ENCODE data around the gene INTS14.

Gene INTS14

GRCh38 chr15:65610871-65611718 is at the start of gene INTS14:
TSS of gene INTS14 (minus strand) at chr15:65611131. CDS start at chr15:65607380, 3,751 bp downstream.
- H3K9ac ChIP-seq (ENCODE audit: low read depth, low read length) = peak within 1 kb of the TSS; percentile 93
- H3K4me1 ChIP-seq (ENCODE audit: control insufficient read depth, insufficient read depth, low read length) = peaks cover 13% of the 10 kb centered on the region
- H3K9me3 ChIP-seq (ENCODE audit: control insufficient read depth, insufficient read depth, low read length) = no peaks in the 10 kb centered on the region
- no peaks in the 10 kb centered on the region for H3K27me3 ChIP-seq (ENCODE audit: control insufficient read depth, insufficient read depth, low read length)
- H3K4me3 ChIP-seq (ENCODE audit: low read depth, low read length) = peak within 1 kb of the TSS; percentile 84
- peaks cover 6% of the 10 kb centered on the region; the same call in 1 of the 2 replicates for H3K36me3 ChIP-seq (ENCODE audit: control insufficient read depth, insufficient read depth, low read length)
- H3K27ac ChIP-seq (ENCODE audit: low read depth, low read length) = peak within 1 kb of the TSS; percentile 90

- Histone ChIP-seq H3K36me3 (ENCODE audit: control insufficient read depth, insufficient read depth, low read length) (no peaks in the 10 kb centered on the region), H3K9ac (ENCODE audit: low read depth, low read length) (no peak overlapping the region)
Measured at GRCh38 chr15:65659502-65660052, 48.6 kb upstream of the INTS14 start.

GRCh38 chr15:65655457-65655856 is 44.5 kb upstream of the INTS14 start:
- Histone ChIP-seq H3K36me3 (ENCODE audit: control insufficient read depth, insufficient read depth, low read length) (no peaks in the 10 kb centered on the region), H3K27ac (ENCODE audit: low read depth, low read length) (no peak overlapping the region), H3K4me1 (ENCODE audit: control insufficient read depth, insufficient read depth, low read length) (no peaks in the 10 kb centered on the region), H3K4me3 (ENCODE audit: low read depth, low read length) (no peak overlapping the region), H3K27me3 (ENCODE audit: control insufficient read depth, insufficient read depth, low read length) (no peaks in the 10 kb centered on the region), H3K9me3 (ENCODE audit: control insufficient read depth, insufficient read depth, low read length) (no peaks in the 10 kb centered on the region), H3K9ac (ENCODE audit: low read depth, low read length) (no peak overlapping the region)

More at GRCh38 chr15:65659502-65660052, 48.6 kb upstream of the INTS14 start:
- no peaks in the 10 kb centered on the region for H3K27me3 ChIP-seq (ENCODE audit: control insufficient read depth, insufficient read depth, low read length)
- H3K9me3 ChIP-seq (ENCODE audit: control insufficient read depth, insufficient read depth, low read length) = no peaks in the 10 kb centered on the region
- no peak overlapping the region for H3K4me3 ChIP-seq (ENCODE audit: low read depth, low read length)
- H3K27ac ChIP-seq (ENCODE audit: low read depth, low read length) = no peak overlapping the region
- no peaks in the 10 kb centered on the region for H3K4me1 ChIP-seq (ENCODE audit: control insufficient read depth, insufficient read depth, low read length)

- no peaks in the 10 kb centered on the region for H3K36me3 ChIP-seq (ENCODE audit: control insufficient read depth, insufficient read depth, low read length)
- no peak overlapping the region for H3K4me3 ChIP-seq (ENCODE audit: low read depth, low read length)
- H3K4me1 ChIP-seq (ENCODE audit: control insufficient read depth, insufficient read depth, low read length) = no peaks in the 10 kb centered on the region
- no peak overlapping the region for H3K9ac ChIP-seq (ENCODE audit: low read depth, low read length)
- no peak overlapping the region for H3K27ac ChIP-seq (ENCODE audit: low read depth, low read length)
- no peaks in the 10 kb centered on the region for H3K27me3 ChIP-seq (ENCODE audit: control insufficient read depth, insufficient read depth, low read length)
- H3K9me3 ChIP-seq (ENCODE audit: control insufficient read depth, insufficient read depth, low read length) = no peaks in the 10 kb centered on the region
Measured at GRCh38 chr15:65655026-65655425, 44.1 kb upstream of the INTS14 start.

- Histone ChIP-seq H3K36me3 (ENCODE audit: control insufficient read depth, insufficient read depth, low read length) (no peaks in the 10 kb centered on the region), H3K9me3 (ENCODE audit: control insufficient read depth, insufficient read depth, low read length) (no peaks in the 10 kb centered on the region)
Measured at GRCh38 chr15:65653801-65654521, 43.0 kb upstream of the INTS14 start.

GRCh38 chr15:65653341-65653740 is 42.4 kb upstream of the INTS14 start:
- Histone ChIP-seq H3K36me3 (ENCODE audit: control insufficient read depth, insufficient read depth, low read length) (no peaks in the 10 kb centered on the region), H3K27ac (ENCODE audit: low read depth, low read length) (peak overlapping the region; percentile 21), H3K4me3 (ENCODE audit: low read depth, low read length) (no peak overlapping the region), H3K9me3 (ENCODE audit: control insufficient read depth, insufficient read depth, low read length) (no peaks in the 10 kb centered on the region), H3K4me1 (ENCODE audit: control insufficient read depth, insufficient read depth, low read length) (no peaks in the 10 kb centered on the region), H3K9ac (ENCODE audit: low read depth, low read length) (no peak overlapping the region), H3K27me3 (ENCODE audit: control insufficient read depth, insufficient read depth, low read length) (no peaks in the 10 kb centered on the region)

More at GRCh38 chr15:65653801-65654521, 43.0 kb upstream of the INTS14 start:
- H3K9ac ChIP-seq (ENCODE audit: low read depth, low read length) = no peak overlapping the region
- no peak overlapping the region for H3K27ac ChIP-seq (ENCODE audit: low read depth, low read length)
- no peaks in the 10 kb centered on the region for H3K27me3 ChIP-seq (ENCODE audit: control insufficient read depth, insufficient read depth, low read length)
- H3K4me3 ChIP-seq (ENCODE audit: low read depth, low read length) = no peak overlapping the region
- no peaks in the 10 kb centered on the region for H3K4me1 ChIP-seq (ENCODE audit: control insufficient read depth, insufficient read depth, low read length)

GRCh38 chr15:65651831-65652749 is 41.2 kb upstream of the INTS14 start:
- Histone ChIP-seq H3K4me1 (ENCODE audit: control insufficient read depth, insufficient read depth, low read length) (no peaks in the 10 kb centered on the region), H3K36me3 (ENCODE audit: control insufficient read depth, insufficient read depth, low read length) (no peaks in the 10 kb centered on the region), H3K9me3 (ENCODE audit: control insufficient read depth, insufficient read depth, low read length) (no peaks in the 10 kb centered on the region), H3K4me3 (ENCODE audit: low read depth, low read length) (no peak overlapping the region), H3K27me3 (ENCODE audit: control insufficient read depth, insufficient read depth, low read length) (no peaks in the 10 kb centered on the region), H3K27ac (ENCODE audit: low read depth, low read length) (peak overlapping the region; percentile 21), H3K9ac (ENCODE audit: low read depth, low read length) (no peak overlapping the region)

- Histone ChIP-seq H3K4me1 (ENCODE audit: control insufficient read depth, insufficient read depth, low read length) (no peaks in the 10 kb centered on the region), H3K9ac (ENCODE audit: low read depth, low read length) (no peak overlapping the region), H3K9me3 (ENCODE audit: control insufficient read depth, insufficient read depth, low read length) (no peaks in the 10 kb centered on the region), H3K4me3 (ENCODE audit: low read depth, low read length) (no peak overlapping the region), H3K36me3 (ENCODE audit: control insufficient read depth, insufficient read depth, low read length) (no peaks in the 10 kb centered on the region), H3K27ac (ENCODE audit: low read depth, low read length) (no peak overlapping the region), H3K27me3 (ENCODE audit: control insufficient read depth, insufficient read depth, low read length) (no peaks in the 10 kb centered on the region)
Measured at GRCh38 chr15:65651042-65651322, 40.1 kb upstream of the INTS14 start.

GRCh38 chr15:65650312-65651041 is 39.5 kb upstream of the INTS14 start:
- Histone ChIP-seq H3K9ac (ENCODE audit: low read depth, low read length) (no peak overlapping the region), H3K9me3 (ENCODE audit: control insufficient read depth, insufficient read depth, low read length) (no peaks in the 10 kb centered on the region), H3K36me3 (ENCODE audit: control insufficient read depth, insufficient read depth, low read length) (no peaks in the 10 kb centered on the region), H3K4me1 (ENCODE audit: control insufficient read depth, insufficient read depth, low read length) (no peaks in the 10 kb centered on the region), H3K27me3 (ENCODE audit: control insufficient read depth, insufficient read depth, low read length) (no peaks in the 10 kb centered on the region), H3K27ac (ENCODE audit: low read depth, low read length) (no peak overlapping the region), H3K4me3 (ENCODE audit: low read depth, low read length) (no peak overlapping the region)

- H3K27ac ChIP-seq (ENCODE audit: low read depth, low read length) = no peak overlapping the region
- no peaks in the 10 kb centered on the region for H3K9me3 ChIP-seq (ENCODE audit: control insufficient read depth, insufficient read depth, low read length)
- no peaks in the 10 kb centered on the region for H3K36me3 ChIP-seq (ENCODE audit: control insufficient read depth, insufficient read depth, low read length)
- H3K4me1 ChIP-seq (ENCODE audit: control insufficient read depth, insufficient read depth, low read length) = no peaks in the 10 kb centered on the region
- H3K9ac ChIP-seq (ENCODE audit: low read depth, low read length) = no peak overlapping the region
- H3K4me3 ChIP-seq (ENCODE audit: low read depth, low read length) = no peak overlapping the region
- no peaks in the 10 kb centered on the region for H3K27me3 ChIP-seq (ENCODE audit: control insufficient read depth, insufficient read depth, low read length)
Measured at GRCh38 chr15:65646486-65646885, 35.6 kb upstream of the INTS14 start.
